B cell (primary cell): ENCODE data around the gene STX8. TPM values are rescaled to one million over a fixed set of nuclear protein-coding genes. Genes with fewer than 3 reads are reported as not detected.

ENCODE experiments used
- ATAC-seq: fragments of 200-7000 bp; cut with Tn5 transposase; one replicate; pipeline ENCODE4 v1.10.0; 2021; ENCODE audit warnings: low read depth, mild to moderate bottlenecking, moderate number of reproducible peaks, moderate library complexity
- CTCF ChIA-PET: fragments of 350-600 bp; sonication (Branson Sonifier 250); formaldehyde crosslinking; loops from one replicate; lab custom pipeline; 2021; ENCODE audit warnings: antibody characterized with exemption, inconsistent platforms; lab: Charles Lee
- POLR2A ChIA-PET: fragments of 350-600 bp; sonication (Branson Sonifier 250); formaldehyde crosslinking; loops from one replicate; lab custom pipeline; 2021; ENCODE audit warnings: antibody characterized with exemption; lab: Charles Lee
- DNase-seq: peaks from one replicate; pipeline ENCODE4 v3.0.0; 2013
- H2AFZ ChIP-seq: 2 replicates; pipeline ENCODE4 v1.6.1; 2012; ENCODE audit warnings: mild to moderate bottlenecking, low read depth, low read length; ENCODE audit not compliant: insufficient read depth, poor library complexity, severe bottlenecking
- H3K27ac ChIP-seq, 2 donors: 1 replicate in 1 of 2; 2 replicates in 1 of 2; pipeline ENCODE4 v1.5.1; 2012 to 2013; ENCODE audit warnings: low read length in 2 of 2, mild to moderate bottlenecking in 2 of 2, moderate library complexity in 1 of 2
- H3K27me3 ChIP-seq, 4 experiments: fragments of 200-600 bp in 1 of 4; sonication (generic) in 1 of 4; replicated peaks in 1 of 4; 1 replicate in 2 of 4; 2 replicates in 2 of 4; pipeline versions ENCODE4 v1.6.1 to v1.7.0; 2013 to 2016; ENCODE audit warnings: low read length in 3 of 4, mild to moderate bottlenecking in 2 of 4, mixed read lengths in 1 of 4, moderate library complexity in 1 of 4; ENCODE audit not compliant: insufficient read depth in 4 of 4, control insufficient read depth in 3 of 4; ENCODE audit errors: control extremely low read depth in 1 of 4
- H3K36me3 ChIP-seq, 2 experiments: replicated peaks in 1 of 2; 1 replicate in 1 of 2; 2 replicates in 1 of 2; pipeline versions ENCODE4 v1.6.1 to v1.7.1; 2013; ENCODE audit warnings: low read length in 1 of 2; ENCODE audit not compliant: insufficient read depth in 2 of 2, control insufficient read depth in 1 of 2; ENCODE audit errors: control extremely low read depth in 1 of 2, extremely low read depth in 1 of 2
- H3K4me1 ChIP-seq, 2 donors: fragments of 200-600 bp in 1 of 2; sonication (generic) in 1 of 2; 1 replicate in 1 of 2; 2 replicates in 1 of 2; pipeline versions ENCODE4 v1.5.1 to v1.6.1; 2013 to 2017; ENCODE audit warnings: low read length in 2 of 2; ENCODE audit not compliant: control insufficient read depth in 2 of 2, insufficient read depth in 2 of 2
- H3K4me2 ChIP-seq: replicated peaks from 2 replicates; pipeline ENCODE3; 2012; ENCODE audit warnings: mild to moderate bottlenecking, low read depth, low read length; ENCODE audit not compliant: poor library complexity, severe bottlenecking
- H3K4me3 ChIP-seq, 5 experiments: fragments of 200-600 bp in 1 of 5; sonication (generic) in 1 of 5; 1 replicate in 3 of 5; 2 replicates in 2 of 5; pipeline versions ENCODE4 v1.5.1 to v1.7.0; 2011 to 2016; ENCODE audit warnings: low read length in 4 of 5, mild to moderate bottlenecking in 4 of 5, low read depth in 2 of 5, control low read depth in 1 of 5, moderate library complexity in 1 of 5; ENCODE audit not compliant: insufficient read depth in 1 of 5; ENCODE audit errors: control extremely low read depth in 1 of 5, extremely low read depth in 1 of 5
- H3K79me2 ChIP-seq: fragments of 200-600 bp; sonication (generic); one replicate; pipeline ENCODE4 v1.6.0; 2016; ENCODE audit warnings: low read length; ENCODE audit not compliant: control insufficient read depth, insufficient read depth
- H3K9ac ChIP-seq: fragments of 200-600 bp; sonication (generic); 2 replicates; pipeline ENCODE4 v1.6.1; 2017; ENCODE audit warnings: mild to moderate bottlenecking, low read length, moderate library complexity
- H3K9me3 ChIP-seq, 3 donors: one replicate each; pipeline versions ENCODE4 v1.6.1 to v1.7.1; 2013; ENCODE audit warnings: low read length in 2 of 3; ENCODE audit not compliant: control insufficient read depth in 2 of 3, insufficient read depth in 1 of 3; ENCODE audit errors: control extremely low read depth in 1 of 3
- H4K20me1 ChIP-seq: 2 replicates; pipeline ENCODE4 v1.6.0; 2012; ENCODE audit warnings: mild to moderate bottlenecking, low read length; ENCODE audit not compliant: insufficient read depth, control insufficient read depth, poor library complexity, severe bottlenecking
- H3K27ac Mint-ChIP-seq: one replicate; pipeline ENCODE4 v1.8.0; 2021; ENCODE audit warnings: mixed read lengths
- H3K27me3 Mint-ChIP-seq: one replicate; pipeline ENCODE4 v1.8.0; 2021; ENCODE audit warnings: mixed read lengths
- H3K4me1 Mint-ChIP-seq: one replicate; pipeline ENCODE4 v1.8.0; 2021; ENCODE audit warnings: mixed read lengths
- H3K4me3 Mint-ChIP-seq: one replicate; pipeline ENCODE4 v1.8.0; 2021; ENCODE audit warnings: mixed read lengths
- H3K9me3 Mint-ChIP-seq: one replicate; pipeline ENCODE4 v1.8.0; 2022; ENCODE audit warnings: mixed read lengths; ENCODE audit not compliant: insufficient read depth
- EZH2 ChIP-seq: IDR thresholded peaks from 2 replicates; pipeline ENCODE4 v1.6.1; 2012; ENCODE audit warnings: borderline replicate concordance, low read depth, mild to moderate bottlenecking, moderate library complexity, low read length; ENCODE audit not compliant: insufficient read depth, poor library complexity, severe bottlenecking
- WGBS: methylation state at CpG from one replicate; pipeline ENCODE4 v1.1.5; 2013; ENCODE audit warnings: missing lambda C conversion rate; ENCODE audit not compliant: insufficient coverage; 5-methylcytosine and 5-hydroxymethylcytosine counted together
- intact Hi-C: fragments of 100-400 bp; cut with micrococcal nuclease; formaldehyde crosslinking; loops from one replicate; pipeline ENCODE4 v1.10.0; 2022
- polyA plus RNA-seq: library from polyadenylated mRNA; depleted of rRNA; stranded (reverse); fragments of >200 nt; gene quantifications from 2 replicates; pipeline ENCODE4 v1.2.3, GENCODE V29; 2012
- total RNA-seq, 2 donors: library from RNA; stranded (reverse); fragments of 120-200 nt in 1 of 2; gene quantifications; 1 replicate in 1 of 2; 2 replicates in 1 of 2; pipeline versions ENCODE4 v1.2.3 to v1.2.4, GENCODE V29; 2013 to 2022
- TF ChIP-seq, protein P1 (sequence below): fragments of 200-600 bp; IDR thresholded peaks from one replicate; pipeline ENCODE4 v1.8.0; 2022; ENCODE audit warnings: antibody characterized with exemption, mild to moderate bottlenecking

Gene STX8
- total and polyA plus RNA-seq, 2 donors (not counting 1 experiment from before 2014, with no cell fraction given) = 35.8 to 61.5 TPM

DNA sequence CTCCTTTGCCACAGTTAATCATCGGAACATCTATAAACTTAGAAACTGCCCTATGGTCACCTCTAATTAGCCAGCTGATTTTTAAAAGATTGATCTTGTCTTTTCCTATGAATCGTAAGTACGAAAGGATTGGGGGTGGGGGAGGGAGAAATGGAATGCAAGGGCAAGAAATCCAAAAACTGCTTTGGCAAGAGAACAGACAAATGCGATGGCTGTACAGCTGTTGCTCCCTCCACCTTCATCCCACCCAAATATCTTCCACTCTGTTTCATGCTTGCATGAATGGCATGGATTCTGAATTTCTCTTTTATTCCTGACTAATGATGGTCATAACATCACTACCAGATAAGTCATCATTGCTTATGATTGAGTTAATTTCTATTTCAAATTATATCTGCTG is 165.7 kb downstream of the STX8 start:
- Histone ChIP-seq H3K9me3 (no peaks in the 10 kb centered on the region), H3K4me3 (no peak overlapping the region), H3K27ac (no peak overlapping the region), H3K79me2 (no peaks in the 10 kb centered on the region), H3K4me2 (no peak overlapping the region), H3K27me3 (no peaks in the 10 kb centered on the region), H3K36me3 (no peaks in the 10 kb centered on the region), H3K9ac (no peak overlapping the region), H4K20me1 (no peaks in the 10 kb centered on the region), H2AFZ (no peak overlapping the region), H3K4me1 (peaks cover 10 to 25% of the 10 kb centered on the region in 2 donors)
- ChIA-PET POLR2A (no interaction called here), CTCF (interaction anchor here (0.6 kb wide), 1 partner anchor 384 kb away, joined by 5 read pairs; no protein-coding TSS in a partner anchor)
- H3K9me3 Mint-ChIP-seq = no peaks in the 10 kb centered on the region
- DNase-seq (no peak), ATAC-seq (no peak)
- peaks cover 11% of the 10 kb centered on the region for H3K4me1 Mint-ChIP-seq
- intact Hi-C loops = no loop called here
- no peak overlapping the region for H3K4me3 Mint-ChIP-seq
- TF ChIP-seq EZH2 = no peak
- TF ChIP-seq, protein P1, sequence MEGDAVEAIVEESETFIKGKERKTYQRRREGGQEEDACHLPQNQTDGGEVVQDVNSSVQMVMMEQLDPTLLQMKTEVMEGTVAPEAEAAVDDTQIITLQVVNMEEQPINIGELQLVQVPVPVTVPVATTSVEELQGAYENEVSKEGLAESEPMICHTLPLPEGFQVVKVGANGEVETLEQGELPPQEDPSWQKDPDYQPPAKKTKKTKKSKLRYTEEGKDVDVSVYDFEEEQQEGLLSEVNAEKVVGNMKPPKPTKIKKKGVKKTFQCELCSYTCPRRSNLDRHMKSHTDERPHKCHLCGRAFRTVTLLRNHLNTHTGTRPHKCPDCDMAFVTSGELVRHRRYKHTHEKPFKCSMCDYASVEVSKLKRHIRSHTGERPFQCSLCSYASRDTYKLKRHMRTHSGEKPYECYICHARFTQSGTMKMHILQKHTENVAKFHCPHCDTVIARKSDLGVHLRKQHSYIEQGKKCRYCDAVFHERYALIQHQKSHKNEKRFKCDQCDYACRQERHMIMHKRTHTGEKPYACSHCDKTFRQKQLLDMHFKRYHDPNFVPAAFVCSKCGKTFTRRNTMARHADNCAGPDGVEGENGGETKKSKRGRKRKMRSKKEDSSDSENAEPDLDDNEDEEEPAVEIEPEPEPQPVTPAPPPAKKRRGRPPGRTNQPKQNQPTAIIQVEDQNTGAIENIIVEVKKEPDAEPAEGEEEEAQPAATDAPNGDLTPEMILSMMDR = no peak
- H3K27me3 Mint-ChIP-seq = no peaks in the 10 kb centered on the region
- no CpG with 5 or more reads among the region's 4 CpGs for WGBS
- H3K27ac Mint-ChIP-seq = no peak overlapping the region

DNA sequence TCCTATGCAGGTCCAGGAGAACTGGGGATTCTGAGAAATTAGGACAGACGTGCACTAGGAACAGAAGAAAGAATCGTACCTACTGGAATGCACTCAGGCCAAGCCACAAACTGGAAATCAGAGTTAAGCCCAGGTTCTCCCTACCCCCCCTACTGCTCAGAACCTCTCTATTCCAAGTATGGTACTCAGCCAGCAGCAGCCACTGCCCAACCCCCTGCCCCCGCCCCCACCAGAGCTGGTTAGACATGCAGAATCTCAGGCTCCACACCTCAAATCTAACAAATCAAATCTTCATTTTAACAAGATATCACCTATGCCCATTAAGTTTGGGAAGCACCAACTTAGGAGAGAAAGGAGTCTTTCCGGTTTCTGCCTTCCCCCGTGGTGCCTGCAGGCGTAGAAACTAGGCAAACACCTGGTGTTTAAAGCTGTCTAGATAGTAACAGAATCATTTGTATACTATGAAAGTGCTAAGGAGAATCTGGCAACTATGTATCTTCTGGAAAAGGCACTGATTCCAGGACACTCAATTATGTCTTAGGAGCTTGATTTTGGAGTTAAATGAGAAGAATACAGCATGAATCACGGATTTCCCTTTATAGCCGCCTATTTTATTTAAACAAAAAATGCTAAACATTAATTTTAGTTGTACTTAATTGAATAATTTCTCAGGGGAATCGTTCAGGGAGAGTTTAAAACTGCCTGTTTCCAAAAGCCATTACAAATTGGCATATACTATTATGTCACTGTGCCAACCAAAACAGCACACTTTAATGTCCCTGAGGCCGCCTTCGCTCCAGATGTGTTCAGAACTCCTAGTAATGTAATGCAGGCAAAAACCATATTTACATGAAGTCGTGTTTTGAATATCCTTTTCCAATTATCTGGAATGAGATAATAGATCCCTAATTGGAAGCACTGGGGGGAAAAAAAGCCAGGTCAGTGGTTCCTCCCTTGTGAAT is 166.5 kb downstream of the STX8 start:
- CTCF ChIA-PET = no interaction called here

More for the DNA sequence above, 166.5 kb downstream of the STX8 start:
- Mint-ChIP-seq H3K27ac (no peak overlapping the region), H3K9me3 (no peaks in the 10 kb centered on the region), H3K4me1 (peaks cover 7% of the 10 kb centered on the region), H3K4me3 (no peak overlapping the region), H3K27me3 (no peaks in the 10 kb centered on the region)
- no peaks in the 10 kb centered on the region for H3K79me2 ChIP-seq
- no peaks in the 10 kb centered on the region for H3K27me3 ChIP-seq
- H3K9ac ChIP-seq = no peak overlapping the region
- no peaks in the 10 kb centered on the region for H3K9me3 ChIP-seq
- no peak overlapping the region for H2AFZ ChIP-seq
- WGBS = 100% methylated on average over 2 of the region's 12 CpGs
- no peak overlapping the region for H3K4me3 ChIP-seq
- no peak for TF ChIP-seq EZH2
- TF ChIP-seq, protein P1 = no peak
- no peak overlapping the region for H3K27ac ChIP-seq
- no peak for ATAC-seq
- no peaks in the 10 kb centered on the region for H4K20me1 ChIP-seq
- intact Hi-C loops = no loop called here
- H3K4me1 ChIP-seq = peaks cover 3 to 18% of the 10 kb centered on the region in 2 donors
- no peaks in the 10 kb centered on the region for H3K36me3 ChIP-seq
- DNase-seq = no peak
- no peak overlapping the region for H3K4me2 ChIP-seq
- POLR2A ChIA-PET = interaction anchor here (0.6 kb wide), 1 partner anchor 49 kb away, joined by 6 read pairs; no protein-coding TSS in a partner anchor
